Activated naive CD8-positive, alpha-beta T cell treated with anti-CD3 and anti-CD28 coated beads for 36 hours (primary cell): Measurements from ENCODE around the gene ADPRH. TPM values are rescaled to one million over a fixed set of nuclear protein-coding genes. Genes with fewer than 3 reads are reported as not detected.

Experiments used
- total RNA-seq, 2 experiments: library from RNA; stranded (reverse); gene quantifications; one replicate each; pipeline ENCODE4 v1.2.3, GENCODE V29; 2021

ADPRH gene
- total RNA-seq, 2 experiments from 2014 or later: 5.8 to 6.0 TPM

Other genes starting within 250 kb of the ADPRH start
- gene TMEM39A, start 115.9 kb upstream of the ADPRH start, total RNA-seq: 10 to 100 TPM; 32.5 to 36.4 TPM
- gene POGLUT1, start 110.5 kb upstream of the ADPRH start, total RNA-seq: 10 to 100 TPM; 17.3 to 21.3 TPM
- gene TIMMDC1, start 80.9 kb upstream of the ADPRH start, total RNA-seq: 100 to 1,000 TPM; 144 to 150 TPM
- 1 to 10 TPM; 4.2 to 4.7 TPM for gene CD80, start 19.9 kb upstream of the ADPRH start, total RNA-seq
- not detected for gene PLA1A, start 18.4 kb downstream of the ADPRH start, total RNA-seq
- 1 to 10 TPM; 1.6 to 2.0 TPM for gene POPDC2, start 81.1 kb downstream of the ADPRH start, total RNA-seq
- gene COX17, start 97.9 kb downstream of the ADPRH start, total RNA-seq: 10 to 100 TPM; 79.5 to 85.9 TPM
- gene CFAP91, start 123.5 kb downstream of the ADPRH start, total RNA-seq: under 1 TPM; 0.28 to 0.47 TPM
- 1 to 10 TPM; 1.2 to 1.4 TPM for gene NR1I2, start 202.6 kb downstream of the ADPRH start, total RNA-seq